GM12878 (cell line): Measurements from ENCODE around the gene CFAP299. TPM values are rescaled to one million over a fixed set of nuclear protein-coding genes. Genes with fewer than 3 reads are reported as not detected.

ENCODE experiments used
- BCLAF1 ChIP-seq: fragments of 450-650 bp; IDR thresholded peaks from 2 replicates; pipeline ENCODE4 v1.6.1; 2017; ENCODE audit warnings: antibody characterized with exemption, mild to moderate bottlenecking, moderate library complexity
- BRCA1 ChIP-seq: IDR thresholded peaks from 2 replicates; pipeline ENCODE4 v1.6.1; 2011; ENCODE audit warnings: low read depth, low read length, improper control_type of control experiment
- CBX3 ChIP-seq: fragments of 200-600 bp; sonication (generic); IDR thresholded peaks from 2 replicates; pipeline ENCODE4 v1.6.1; 2016; ENCODE audit warnings: low read depth, borderline replicate concordance
- EZH2 ChIP-seq: IDR thresholded peaks from 2 replicates; pipeline ENCODE4 v1.6.1; 2012; ENCODE audit warnings: low read depth, mild to moderate bottlenecking, control low read depth, inconsistent platforms, low read length, borderline replicate concordance; ENCODE audit not compliant: control insufficient read depth
- HCFC1 ChIP-seq: fragments of 150-350 bp; IDR thresholded peaks from 2 replicates; pipeline ENCODE4 v1.6.1; 2014; ENCODE audit warnings: low read length
- JUND ChIP-seq: IDR thresholded peaks from 2 replicates; pipeline ENCODE4 v1.6.1; 2012; ENCODE audit warnings: low read depth, mild to moderate bottlenecking, low read length, improper control_type of control experiment, moderate library complexity
- MEF2A ChIP-seq: IDR thresholded peaks from 2 replicates; pipeline ENCODE4 v1.6.1; 2011; ENCODE audit warnings: low read depth, mild to moderate bottlenecking, low read length, moderate library complexity; ENCODE audit not compliant: insufficient read depth
- MYC ChIP-seq: IDR thresholded peaks from 2 replicates; pipeline ENCODE4 v1.6.1; 2011; ENCODE audit warnings: mild to moderate bottlenecking, low read length, moderate library complexity, inconsistent platforms; ENCODE audit not compliant: insufficient read depth, insufficient replicate concordance, insufficient read length, severe bottlenecking
- PML ChIP-seq: IDR thresholded peaks from 2 replicates; pipeline ENCODE4 v1.6.1; 2012; ENCODE audit warnings: low read length, inconsistent platforms
- RELA ChIP-seq: fragments of 450-650 bp; IDR thresholded peaks from 2 replicates; pipeline ENCODE4 v1.8.0; 2014; ENCODE audit warnings: borderline replicate concordance; ENCODE audit not compliant: partially characterized antibody
- REST ChIP-seq: IDR thresholded peaks from 2 replicates; pipeline ENCODE4 v1.6.1; 2012; ENCODE audit warnings: mild to moderate bottlenecking, low read depth, low read length
- SMAD5 ChIP-seq: IDR thresholded peaks from 2 replicates; pipeline ENCODE4 v1.6.1; 2016; ENCODE audit warnings: antibody characterized with exemption, low read depth
- TBL1XR1 ChIP-seq: IDR thresholded peaks from 2 replicates; pipeline ENCODE4 v1.6.1; 2012; ENCODE audit warnings: low read depth, low read length, improper control_type of control experiment
- WRNIP1 ChIP-seq: IDR thresholded peaks from 2 replicates; pipeline ENCODE4 v1.6.1; 2011; ENCODE audit warnings: low read depth, low read length, improper control_type of control experiment, borderline replicate concordance
- ZBED1 ChIP-seq: IDR thresholded peaks from 2 replicates; pipeline ENCODE4 v1.6.1; 2016; ENCODE audit warnings: borderline replicate concordance
- ZNF24 ChIP-seq: fragments of 450-650 bp; IDR thresholded peaks from 2 replicates; pipeline ENCODE4 v1.6.1; 2017; ENCODE audit warnings: antibody characterized with exemption, mild to moderate bottlenecking
- ZNF622 ChIP-seq: fragments of 450-650 bp; IDR thresholded peaks from 2 replicates; pipeline ENCODE4 v1.6.1; 2017; ENCODE audit warnings: mild to moderate bottlenecking, inconsistent platforms
- ZSCAN29 ChIP-seq: fragments of 450-650 bp; IDR thresholded peaks from 2 replicates; pipeline ENCODE4 v1.6.1; 2017; ENCODE audit warnings: mild to moderate bottlenecking, moderate library complexity
- polyA plus RNA-seq, 11 experiments: library from polyadenylated mRNA; depleted of rRNA in 4 of 11; unstranded in 6 of 11; stranded (reverse) in 5 of 11; fragments of >200 nt; fragmentation: Nextera tagmentation in 4 of 11; fragmentation: Illumina TruSeq in 1 of 11; extraction: Ambion mirVana in 4 of 11; extraction: Trizol in 1 of 11; gene quantifications; 1 replicate in 1 of 11; 2 replicates in 10 of 11; pipeline versions ENCODE4 v1.2.1 to v1.2.3, GENCODE V29; 2011 to 2016; ENCODE audit warnings: inconsistent platforms in 2 of 11, missing spikeins in 2 of 11, low read depth in 1 of 11
- total RNA-seq, 4 experiments: library from RNA; depleted of rRNA in 3 of 4; stranded (reverse); fragments of >200 nt in 3 of 4; fragmentation: Illumina TruSeq in 1 of 4; extraction: Trizol in 1 of 4; gene quantifications; 2 replicates each; pipeline versions ENCODE4 v1.2.1 to v1.2.3, GENCODE V29; 2013 to 2021
- TF ChIP-seq, protein P1 (sequence below): fragments of 450-650 bp; IDR thresholded peaks from 2 replicates; pipeline ENCODE4 v1.6.1; 2018; ENCODE audit warnings: mild to moderate bottlenecking, low read depth, moderate library complexity; ENCODE audit not compliant: partially characterized antibody

The CFAP299 gene
- total and polyA plus RNA-seq, 10 of the 15 experiments (the other 5 are each of a cell fraction or from before 2014, with no cell fraction given) = 0.06 to 0.34 TPM; not detected in 8

- TF ChIP-seq BCLAF1 (no peak), MYC (no peak), WRNIP1 (no peak), ZBED1 (no peak), ZSCAN29 (no peak; the same call in 1 of the 2 replicates), ZNF24 (peak; percentile 71), PML (no peak), ZNF622 (no peak), EZH2 (no peak), TBL1XR1 (0 out of 2 replicates have a peak, but pooled peaks have one; percentile 61), HCFC1 (no peak), JUND (0 out of 2 replicates have a peak, but pooled peaks have one; percentile 28), BRCA1 (no peak), RELA (no peak), SMAD5 (no peak), CBX3 (no peak), REST (no peak), MEF2A (no peak)
- TF ChIP-seq, protein P1, sequence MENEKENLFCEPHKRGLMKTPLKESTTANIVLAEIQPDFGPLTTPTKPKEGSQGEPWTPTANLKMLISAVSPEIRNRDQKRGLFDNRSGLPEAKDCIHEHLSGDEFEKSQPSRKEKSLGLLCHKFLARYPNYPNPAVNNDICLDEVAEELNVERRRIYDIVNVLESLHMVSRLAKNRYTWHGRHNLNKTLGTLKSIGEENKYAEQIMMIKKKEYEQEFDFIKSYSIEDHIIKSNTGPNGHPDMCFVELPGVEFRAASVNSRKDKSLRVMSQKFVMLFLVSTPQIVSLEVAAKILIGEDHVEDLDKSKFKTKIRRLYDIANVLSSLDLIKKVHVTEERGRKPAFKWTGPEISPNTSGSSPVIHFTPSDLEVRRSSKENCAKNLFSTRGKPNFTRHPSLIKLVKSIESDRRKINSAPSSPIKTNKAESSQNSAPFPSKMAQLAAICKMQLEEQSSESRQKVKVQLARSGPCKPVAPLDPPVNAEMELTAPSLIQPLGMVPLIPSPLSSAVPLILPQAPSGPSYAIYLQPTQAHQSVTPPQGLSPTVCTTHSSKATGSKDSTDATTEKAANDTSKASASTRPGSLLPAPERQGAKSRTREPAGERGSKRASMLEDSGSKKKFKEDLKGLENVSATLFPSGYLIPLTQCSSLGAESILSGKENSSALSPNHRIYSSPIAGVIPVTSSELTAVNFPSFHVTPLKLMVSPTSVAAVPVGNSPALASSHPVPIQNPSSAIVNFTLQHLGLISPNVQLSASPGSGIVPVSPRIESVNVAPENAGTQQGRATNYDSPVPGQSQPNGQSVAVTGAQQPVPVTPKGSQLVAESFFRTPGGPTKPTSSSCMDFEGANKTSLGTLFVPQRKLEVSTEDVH = peak; percentile 16
These were observed 668.1 kb downstream of the CFAP299 start (continued) for GRCh38 chr4:81003597-81004111.
